Pancreas (tissue), 10 donors: Measurements from ENCODE around the gene TCERG1L. TPM values are rescaled to one million over a fixed set of nuclear protein-coding genes. Genes with fewer than 3 reads are reported as not detected.

Experiments
- ATAC-seq, 4 donors: fragments of 200-7000 bp; cut with Tn5 transposase; one replicate each; pipeline versions ENCODE4 v1.8.0 to v1.9.1; 2020; ENCODE audit warnings: mild to moderate bottlenecking in 4 of 4, moderate library complexity in 4 of 4
- DNase-seq, 6 donors: peaks; one replicate each; pipeline ENCODE4 v3.0.0-alpha.2; 2020
- FAIRE-seq: peaks from 2 replicates; lab custom pipeline; 2012; peaks lifted over from hg19 to GRCh38; lab: Jason Lieb, UNC
- H3K27ac ChIP-seq, 4 donors: fragments of 200-600 bp; sonication (generic); 1 replicate in 3 of 4; 2 replicates in 1 of 4; pipeline versions ENCODE4 v1.5.0 to v1.8.0; 2020
- H3K27me3 ChIP-seq, 4 donors: fragments of 200-600 bp; one replicate each; pipeline ENCODE4 v1.8.0; 2021
- H3K36me3 ChIP-seq, 3 donors: fragments of 200-600 bp; sonication (generic) in 1 of 3; one replicate each; pipeline versions ENCODE4 v1.5.0 to v1.8.0; 2020 to 2021
- H3K4me1 ChIP-seq, 3 donors: fragments of 200-600 bp; one replicate each; pipeline ENCODE4 v1.8.0; 2021
- H3K4me3 ChIP-seq, 4 donors: fragments of 200-600 bp; sonication (generic) in 2 of 4; one replicate each; pipeline versions ENCODE4 v1.5.0 to v1.8.0; 2020 to 2021
- H3K9me3 ChIP-seq, 4 donors: fragments of 200-600 bp; one replicate each; pipeline ENCODE4 v1.8.0; 2021
- WGBS, 2 donors: extraction: QIAGEN DNeasy Blood & Tissue Kit; methylation state at CpG; one replicate each; pipeline ENCODE4 v1.1.7; 2013; 5-methylcytosine and 5-hydroxymethylcytosine counted together
- intact Hi-C, 3 donors: fragments of 100-400 bp; cut with DNase I; formaldehyde crosslinking; loops; one replicate each; pipeline versions ENCODE4 v1.11.1 to v1.14.2; 2022
- polyA plus RNA-seq, 2 donors: library from polyadenylated mRNA; stranded (reverse); fragments of 200-250 nt; gene quantifications; one replicate each; pipeline ENCODE4 v1.2.3, GENCODE V29; 2013
- total RNA-seq, 6 donors: library from RNA; stranded (reverse); fragmentation: NEBNext Ultra II Directional in 4 of 6; extraction: Animal tissue kit (Norgen Biotek cat#: 25700) in 4 of 6; gene quantifications; one replicate each; pipeline versions ENCODE4 v1.2.1 to v1.2.4, GENCODE V29; 2021 to 2023
- TF ChIP-seq, protein P1 (sequence below), 4 donors: fragments of 200-600 bp; sonication (generic) in 3 of 4; IDR thresholded peaks; one replicate each; pipeline versions ENCODE4 v1.5.0 to v1.8.0; 2021; ENCODE audit warnings: antibody characterized with exemption in 4 of 4
- donor health status: healthy with polysubstance abuse.
- donor health status: DM: no; HTN: no; CAD: no; lungs with moderate emphysema.
- donor health status: DM: no; HTN: no; CAD: no.
- donor health status: control.
- donor health status: control.
- donor health status: Bipolar disorder and iron deficiency.
- donor health status: DM: yes; HTN: yes; CAD: no.
- donor health status: DM: no; HTN: no; CAD: no.
- donor health status: DM: no; HTN: no; CAD: no.
- donor health status: DM: yes; HTN: yes; CAD: no.

The TCERG1L gene
- total and polyA plus RNA-seq, 8 donors: 0.09 to 1.9 (median 0.40) TPM

DNA sequence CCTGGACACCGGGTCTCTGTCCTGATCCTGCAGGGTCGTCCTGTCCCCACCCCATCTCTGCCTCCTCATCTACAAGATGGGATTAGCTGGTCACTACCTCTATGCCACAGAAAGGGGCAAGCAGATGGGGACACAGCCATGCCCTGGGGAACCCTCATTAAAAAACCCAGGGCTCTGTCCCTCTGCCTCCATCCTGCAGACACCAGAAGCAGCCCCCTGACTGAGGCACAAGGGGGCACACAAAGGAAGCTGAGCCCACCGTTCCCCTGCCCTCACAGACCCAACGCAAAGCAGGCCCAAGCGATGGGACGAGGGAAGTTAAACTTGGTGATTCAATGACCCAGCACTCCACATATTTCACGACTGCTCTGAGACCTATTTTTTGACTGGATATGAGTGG lies 142.4 kb downstream of the TCERG1L start:
- Histone ChIP-seq H3K9me3 (no peaks in the 10 kb centered on the region), H3K4me1 (no peaks in the 10 kb centered on the region), H3K27ac (no peak overlapping the region), H3K4me3 (no peak overlapping the region), H3K36me3 (no peaks in the 10 kb centered on the region), H3K27me3 (no peaks in the 10 kb centered on the region)
- ATAC-seq (no peak), DNase-seq (peak in 1 of 6 donors; percentile 6), FAIRE-seq (no peak)
- 73 to 85% methylated on average over 7 of the region's 7 CpGs for WGBS, 2 donors
- intact Hi-C loops: no loop called here
- TF ChIP-seq, protein P1, sequence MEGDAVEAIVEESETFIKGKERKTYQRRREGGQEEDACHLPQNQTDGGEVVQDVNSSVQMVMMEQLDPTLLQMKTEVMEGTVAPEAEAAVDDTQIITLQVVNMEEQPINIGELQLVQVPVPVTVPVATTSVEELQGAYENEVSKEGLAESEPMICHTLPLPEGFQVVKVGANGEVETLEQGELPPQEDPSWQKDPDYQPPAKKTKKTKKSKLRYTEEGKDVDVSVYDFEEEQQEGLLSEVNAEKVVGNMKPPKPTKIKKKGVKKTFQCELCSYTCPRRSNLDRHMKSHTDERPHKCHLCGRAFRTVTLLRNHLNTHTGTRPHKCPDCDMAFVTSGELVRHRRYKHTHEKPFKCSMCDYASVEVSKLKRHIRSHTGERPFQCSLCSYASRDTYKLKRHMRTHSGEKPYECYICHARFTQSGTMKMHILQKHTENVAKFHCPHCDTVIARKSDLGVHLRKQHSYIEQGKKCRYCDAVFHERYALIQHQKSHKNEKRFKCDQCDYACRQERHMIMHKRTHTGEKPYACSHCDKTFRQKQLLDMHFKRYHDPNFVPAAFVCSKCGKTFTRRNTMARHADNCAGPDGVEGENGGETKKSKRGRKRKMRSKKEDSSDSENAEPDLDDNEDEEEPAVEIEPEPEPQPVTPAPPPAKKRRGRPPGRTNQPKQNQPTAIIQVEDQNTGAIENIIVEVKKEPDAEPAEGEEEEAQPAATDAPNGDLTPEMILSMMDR (IDR thresholded peaks at IDR 0.05): no peak

DNA sequence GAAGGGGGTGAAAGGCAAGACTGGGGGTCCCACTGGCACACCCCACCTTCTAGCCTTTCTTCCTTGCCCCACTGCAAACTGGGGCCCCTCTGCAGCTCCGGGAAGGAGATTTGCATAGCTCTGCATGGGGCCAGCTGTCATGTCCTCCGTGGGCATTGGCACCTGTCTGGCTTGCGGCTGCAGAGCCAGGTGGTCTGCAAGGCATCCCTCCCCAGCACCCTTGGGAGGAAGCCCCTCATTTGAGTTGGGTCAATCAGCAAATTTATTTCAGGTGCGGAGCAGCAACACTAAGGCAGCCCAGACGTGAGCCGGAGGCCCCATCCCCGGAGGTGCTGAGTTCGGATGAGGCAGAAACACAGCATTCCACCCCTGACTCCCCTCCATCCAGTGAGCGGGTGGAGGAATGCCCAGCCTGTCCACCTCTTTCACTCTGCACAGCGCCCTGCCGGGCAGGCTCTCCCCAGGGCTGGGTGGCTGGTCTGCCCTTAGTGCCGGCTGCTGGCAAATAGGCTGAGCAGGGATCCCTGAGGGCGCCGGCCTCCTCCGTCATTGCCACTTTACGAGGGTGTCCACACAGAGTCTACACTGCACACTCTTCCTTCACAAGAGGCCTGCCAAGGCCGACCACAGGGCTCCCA lies 143.2 kb downstream of the TCERG1L start:
- Histone ChIP-seq H3K4me1 (no peaks in the 10 kb centered on the region), H3K27me3 (no peaks in the 10 kb centered on the region), H3K27ac (no peak overlapping the region), H3K36me3 (no peaks in the 10 kb centered on the region), H3K4me3 (no peak overlapping the region), H3K9me3 (no peaks in the 10 kb centered on the region)
- FAIRE-seq (no peak), DNase-seq (peak in 1 of 6 donors; percentile 51), ATAC-seq (no peak)
- TF ChIP-seq, protein P1 (IDR thresholded peaks at IDR 0.05): no peak
- intact Hi-C loops: no loop called here
- 84 to 89% methylated on average over 17 of the region's 17 CpGs for WGBS, 2 donors

DNA sequence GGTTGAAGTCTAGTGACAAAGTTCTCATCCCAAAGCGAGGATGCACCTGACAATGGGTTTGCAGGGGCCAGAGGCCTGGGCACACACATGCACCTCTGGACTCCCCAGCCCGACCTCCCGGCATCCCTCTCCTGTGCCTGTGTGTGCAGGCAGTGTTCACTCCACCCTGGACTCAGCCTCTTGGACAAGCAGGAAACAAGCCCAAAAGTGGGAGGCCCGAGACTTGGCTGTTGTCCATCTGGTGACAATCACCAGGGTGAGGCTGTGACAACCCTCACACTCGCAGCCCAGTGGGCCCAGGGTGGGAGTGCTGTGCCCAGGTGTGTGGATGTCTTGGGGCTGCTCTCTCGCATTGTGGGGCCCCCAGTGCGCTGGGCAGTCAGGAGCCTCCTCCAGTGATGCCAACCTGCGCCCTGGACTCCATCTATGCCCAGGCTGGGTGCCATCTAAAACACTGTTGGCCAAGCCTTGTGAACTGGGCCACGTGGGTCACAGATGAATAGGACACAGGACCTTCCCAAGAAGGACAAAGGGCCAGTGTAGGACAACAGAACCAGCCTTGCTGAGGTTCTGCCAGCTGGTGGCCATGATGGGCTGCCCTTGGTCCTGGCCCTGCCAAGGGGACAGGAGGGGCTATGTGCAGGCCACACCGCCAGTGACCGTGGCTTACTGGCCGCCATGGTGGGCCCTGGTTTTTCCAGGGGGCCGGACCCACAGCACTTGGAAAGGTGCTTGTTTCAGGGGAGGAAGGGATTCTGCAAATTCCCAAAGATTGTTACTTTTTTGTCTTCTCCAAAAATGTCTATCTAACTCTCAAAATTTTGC lies 144.3 kb downstream of the TCERG1L start:
- intact Hi-C loops: no loop called here
- Histone ChIP-seq H3K27me3 (no peaks in the 10 kb centered on the region), H3K4me3 (no peak overlapping the region), H3K9me3 (no peaks in the 10 kb centered on the region), H3K36me3 (no peaks in the 10 kb centered on the region), H3K27ac (no peak overlapping the region), H3K4me1 (no peaks in the 10 kb centered on the region)
- ATAC-seq (no peak), FAIRE-seq (no peak), DNase-seq (peak in 1 of 6 donors; percentile 35)
- TF ChIP-seq, protein P1 (IDR thresholded peaks at IDR 0.05): no peak
- WGBS, 2 donors: 72 to 85% methylated on average over 12 to 13 of the region's 13 CpGs

DNA sequence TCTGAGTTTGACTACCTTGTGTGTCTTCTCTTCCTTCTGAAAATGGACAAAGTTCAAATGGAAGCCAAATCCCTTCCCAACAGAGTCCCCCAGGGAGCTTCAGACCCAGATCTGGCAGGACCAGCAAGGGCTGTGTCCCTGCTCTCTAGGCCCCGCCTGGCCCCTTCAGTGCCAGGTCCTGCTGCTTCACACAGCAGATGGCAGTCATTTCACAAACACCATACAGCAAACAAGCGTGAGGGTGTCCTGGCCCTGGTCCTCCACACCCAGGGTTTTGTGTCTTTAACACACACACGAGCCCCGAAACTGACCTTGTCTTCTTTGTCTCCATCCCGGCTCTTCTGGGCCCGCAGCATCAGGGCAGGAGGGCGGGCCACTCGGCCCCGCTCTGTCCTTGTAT lies 145.0 kb downstream of the TCERG1L start:
- H3K27ac ChIP-seq: no peak overlapping the region
- 89 to 96% methylated on average over 9 of the region's 9 CpGs for WGBS, 2 donors
- intact Hi-C loops: no loop called here

More for the DNA sequence above, 145.0 kb downstream of the TCERG1L start:
- no peak overlapping the region for H3K4me3 ChIP-seq
- FAIRE-seq (no peak), DNase-seq (peak in 1 of 6 donors; percentile 30), ATAC-seq (no peak)
- H3K27me3 ChIP-seq: no peaks in the 10 kb centered on the region
- no peaks in the 10 kb centered on the region for H3K4me1 ChIP-seq
- H3K36me3 ChIP-seq: no peaks in the 10 kb centered on the region
- TF ChIP-seq, protein P1 (IDR thresholded peaks at IDR 0.05): no peak
- H3K9me3 ChIP-seq: no peaks in the 10 kb centered on the region
